Activated T-cell treated with anti-CD3 and anti-CD28 coated beads, Interleukin-2, amount 50 U/mL, for 24 hours (primary cell): ENCODE results near the gene PIN1.
"Not testable (repeated sequence)": the region's sequence is repeated elsewhere in the genome, so short reads cannot be mapped to it uniquely, and the experiment has no call there.

Source experiments
- DNase-seq: peaks from one replicate; pipeline ENCODE4 v3.0.0-alpha.2; 2020
- H3K27ac Mint-ChIP-seq: 2 replicates; pipeline ENCODE4 v1.8.0; 2020; ENCODE audit warnings: mild to moderate bottlenecking, mixed read lengths
- H3K27me3 Mint-ChIP-seq: 2 replicates; pipeline ENCODE4 v1.8.0; 2020; ENCODE audit warnings: mixed read lengths
- H3K36me3 Mint-ChIP-seq: 2 replicates; pipeline ENCODE4 v1.8.0; 2020; ENCODE audit warnings: low read depth, mixed read lengths
- H3K4me1 Mint-ChIP-seq: 2 replicates; pipeline ENCODE4 v1.8.0; 2020; ENCODE audit warnings: low read depth, mixed read lengths
- H3K4me3 Mint-ChIP-seq: 2 replicates; pipeline ENCODE4 v1.8.0; 2020; ENCODE audit warnings: mild to moderate bottlenecking, moderate library complexity, mixed read lengths
- H3K9me3 Mint-ChIP-seq: 2 replicates; pipeline ENCODE4 v1.8.0; 2020; ENCODE audit warnings: mixed read lengths

PIN1 gene

GRCh38 chr19:9834726-9835506, at the start of gene PIN1:
TSS of gene PIN1 (plus strand) at chr19:9835318. CDS start at chr19:9835345, 27 bp downstream.
- H3K36me3 Mint-ChIP-seq, result peaks cover 48% of the 10 kb centered on the region
- H3K4me3 Mint-ChIP-seq, result peak within 1 kb of the TSS; percentile 89
- peak within 1 kb of the TSS; percentile 91 for H3K27ac Mint-ChIP-seq
- peaks cover 25% of the 10 kb centered on the region for H3K4me1 Mint-ChIP-seq
- H3K9me3 Mint-ChIP-seq, result no peaks in the 10 kb centered on the region
- no peaks in the 10 kb centered on the region for H3K27me3 Mint-ChIP-seq
- DNase-seq, result peak; percentile 99

- H3K9me3 Mint-ChIP-seq, result no peaks in the 10 kb centered on the region
- peak; percentile 94 for DNase-seq
- peaks cover 2% of the 10 kb centered on the region for H3K36me3 Mint-ChIP-seq
- H3K27me3 Mint-ChIP-seq, result no peaks in the 10 kb centered on the region
- H3K27ac Mint-ChIP-seq, result peak overlapping the region; percentile 94
- H3K4me1 Mint-ChIP-seq, result peaks cover 30% of the 10 kb centered on the region
- peak overlapping the region; percentile 89 for H3K4me3 Mint-ChIP-seq
Observed at GRCh38 chr19:9785367-9786331, 49.5 kb upstream of the PIN1 start.

GRCh38 chr19:9786342-9786741, 48.8 kb upstream of the PIN1 start:
- no peak for DNase-seq
- Mint-ChIP-seq H3K9me3 (no peaks in the 10 kb centered on the region), H3K4me1 (peaks cover 35% of the 10 kb centered on the region), H3K4me3 (peak overlapping the region; percentile 89), H3K27me3 (no peaks in the 10 kb centered on the region), H3K36me3 (peaks cover 2% of the 10 kb centered on the region), H3K27ac (peak overlapping the region; percentile 92)

- DNase-seq, result no peak
- H3K27ac Mint-ChIP-seq, result peak overlapping the region; percentile 37
- H3K9me3 Mint-ChIP-seq, result no peaks in the 10 kb centered on the region
- no peaks in the 10 kb centered on the region for H3K27me3 Mint-ChIP-seq
- H3K36me3 Mint-ChIP-seq, result peaks cover 2% of the 10 kb centered on the region
- peaks cover 38% of the 10 kb centered on the region for H3K4me1 Mint-ChIP-seq
- H3K4me3 Mint-ChIP-seq, result peak overlapping the region; percentile 43
Observed at GRCh38 chr19:9786819-9787218, 48.3 kb upstream of the PIN1 start.

GRCh38 chr19:9788604-9789003, 46.5 kb upstream of the PIN1 start:
- DNase-seq, H3K27ac Mint-ChIP-seq, H3K36me3 Mint-ChIP-seq, H3K4me3 Mint-ChIP-seq, H3K9me3 Mint-ChIP-seq, H3K27me3 Mint-ChIP-seq: not testable (repeated sequence)
- H3K4me1 Mint-ChIP-seq, result peaks cover 39% of the 10 kb centered on the region

- Mint-ChIP-seq H3K4me3 (no peak overlapping the region), H3K4me1 (peaks cover 37% of the 10 kb centered on the region), H3K36me3 (peaks cover 7% of the 10 kb centered on the region), H3K9me3 (peaks cover 6% of the 10 kb centered on the region), H3K27ac (no peak overlapping the region), H3K27me3 (no peaks in the 10 kb centered on the region)
- no peak for DNase-seq
Observed at GRCh38 chr19:9789066-9789465, 46.1 kb upstream of the PIN1 start.

- H3K4me1 Mint-ChIP-seq, result peaks cover 32% of the 10 kb centered on the region
- H3K9me3 Mint-ChIP-seq, H3K4me3 Mint-ChIP-seq, H3K27ac Mint-ChIP-seq, H3K36me3 Mint-ChIP-seq, DNase-seq, H3K27me3 Mint-ChIP-seq: not testable (repeated sequence)
Observed at GRCh38 chr19:9789579-9789978, 45.5 kb upstream of the PIN1 start.

- H3K9me3 Mint-ChIP-seq, H3K27ac Mint-ChIP-seq, H3K27me3 Mint-ChIP-seq, DNase-seq, H3K36me3 Mint-ChIP-seq: not testable (repeated sequence)
- H3K4me1 Mint-ChIP-seq, result peaks cover 24% of the 10 kb centered on the region
- H3K4me3 Mint-ChIP-seq, result peak overlapping the region; percentile 81
Observed at GRCh38 chr19:9791073-9791367, 44.1 kb upstream of the PIN1 start.

- DNase-seq, result peak; percentile 91
- Mint-ChIP-seq H3K4me1 (peaks cover 27% of the 10 kb centered on the region), H3K27ac (peak overlapping the region; percentile 95), H3K36me3 (peaks cover 5% of the 10 kb centered on the region), H3K4me3 (peak overlapping the region; percentile 81), H3K9me3 (peaks cover 6% of the 10 kb centered on the region), H3K27me3 (no peaks in the 10 kb centered on the region)
Observed at GRCh38 chr19:9791552-9792205, 43.4 kb upstream of the PIN1 start.

- H3K36me3 Mint-ChIP-seq, result peaks cover 5% of the 10 kb centered on the region
- no peaks in the 10 kb centered on the region for H3K27me3 Mint-ChIP-seq
- H3K9me3 Mint-ChIP-seq, result peaks cover 6% of the 10 kb centered on the region
- H3K27ac Mint-ChIP-seq, result peak overlapping the region; percentile 95
- peak; percentile 91 for DNase-seq
- peaks cover 27% of the 10 kb centered on the region for H3K4me1 Mint-ChIP-seq
- H3K4me3 Mint-ChIP-seq, result peak overlapping the region; percentile 77
Observed at GRCh38 chr19:9792206-9793070, 42.7 kb upstream of the PIN1 start.

- Mint-ChIP-seq H3K36me3 (peaks cover 5% of the 10 kb centered on the region), H3K27me3 (no peaks in the 10 kb centered on the region), H3K27ac (peak overlapping the region; percentile 87), H3K4me1 (peaks cover 34% of the 10 kb centered on the region), H3K4me3 (peak overlapping the region; percentile 77), H3K9me3 (peaks cover 6% of the 10 kb centered on the region)
- DNase-seq, result no peak
Observed at GRCh38 chr19:9793071-9793591, 42.0 kb upstream of the PIN1 start.

- peaks cover 5% of the 10 kb centered on the region for H3K36me3 Mint-ChIP-seq
- peak overlapping the region; percentile 40 for H3K27ac Mint-ChIP-seq
- peaks cover 30% of the 10 kb centered on the region for H3K4me1 Mint-ChIP-seq
- no peak overlapping the region for H3K4me3 Mint-ChIP-seq
- no peaks in the 10 kb centered on the region for H3K27me3 Mint-ChIP-seq
- peaks cover 6% of the 10 kb centered on the region for H3K9me3 Mint-ChIP-seq
- DNase-seq, result peak; percentile 83
Observed at GRCh38 chr19:9796113-9796773, 38.9 kb upstream of the PIN1 start.

GRCh38 chr19:9797871-9798270, 37.2 kb upstream of the PIN1 start:
- Mint-ChIP-seq H3K4me1 (peaks cover 27% of the 10 kb centered on the region), H3K4me3 (no peak overlapping the region), H3K9me3 (peaks cover 6% of the 10 kb centered on the region), H3K36me3 (peaks cover 10% of the 10 kb centered on the region), H3K27me3 (no peaks in the 10 kb centered on the region), H3K27ac (no peak overlapping the region)
- DNase-seq, result no peak
